Smooth muscle cell (in vitro differentiated cells): ENCODE measurements around the gene HEMGN. TPM values are rescaled to one million over a fixed set of nuclear protein-coding genes. Genes with fewer than 3 reads are reported as not detected.

Source experiments
- DNase-seq: peaks from one replicate; lab custom pipeline; 2025; ENCODE audit not compliant: unreplicated experiment; lab: John Stamatoyannopoulos, UW
- H2AFZ ChIP-seq: fragments of 200-600 bp; sonication (generic); 2 replicates; pipeline ENCODE4 v1.6.0; 2016; ENCODE audit warnings: antibody characterized with exemption, low read depth, mild to moderate bottlenecking
- H3F3A ChIP-seq: fragments of 200-600 bp; sonication (generic); 2 replicates; pipeline ENCODE4 v1.6.0; 2017; ENCODE audit warnings: antibody characterized with exemption, low read depth
- H3K27ac ChIP-seq: fragments of 200-600 bp; sonication (generic); 2 replicates; pipeline ENCODE4 v1.5.1; 2016; ENCODE audit warnings: low read depth, mild to moderate bottlenecking
- H3K27me3 ChIP-seq: fragments of 200-600 bp; sonication (generic); 2 replicates; pipeline ENCODE4 v1.6.1; 2016; ENCODE audit warnings: low read depth, mild to moderate bottlenecking
- H3K36me3 ChIP-seq: fragments of 200-600 bp; sonication (generic); 2 replicates; pipeline ENCODE4 v1.5.1; 2016; ENCODE audit warnings: low read depth
- H3K4me1 ChIP-seq: fragments of 200-600 bp; sonication (generic); 2 replicates; pipeline ENCODE4 v1.5.1; 2016; ENCODE audit warnings: low read depth
- H3K4me2 ChIP-seq: fragments of 200-600 bp; sonication (generic); 2 replicates; pipeline ENCODE4 v1.6.0; 2016; ENCODE audit warnings: mild to moderate bottlenecking
- H3K4me3 ChIP-seq: fragments of 200-600 bp; sonication (generic); 2 replicates; pipeline ENCODE4 v1.5.1; 2016; ENCODE audit warnings: mild to moderate bottlenecking
- H3K79me2 ChIP-seq: fragments of 200-600 bp; sonication (generic); 2 replicates; pipeline ENCODE4 v1.6.0; 2016; ENCODE audit warnings: low read depth, mild to moderate bottlenecking
- H3K9ac ChIP-seq: fragments of 200-600 bp; sonication (generic); 2 replicates; pipeline ENCODE4 v1.6.0; 2016; ENCODE audit warnings: low read depth
- H3K9me3 ChIP-seq: fragments of 200-600 bp; sonication (generic); replicated peaks from 2 replicates; pipeline ENCODE4 v1.5.1; 2016; ENCODE audit warnings: low read depth
- H4K20me1 ChIP-seq: fragments of 200-600 bp; sonication (generic); 2 replicates; pipeline ENCODE4 v1.6.0; 2016; ENCODE audit warnings: low read depth
- WGBS: methylation state at CpG from one replicate; pipeline ENCODE4 v1.1.7; 2016; ENCODE audit warnings: low lambda C conversion rate; 5-methylcytosine and 5-hydroxymethylcytosine counted together
- polyA plus RNA-seq: library from polyadenylated mRNA; unstranded; fragments of >200 nt; fragmentation: Nextera tagmentation; extraction: Ambion mirVana; gene quantifications from 2 replicates; pipeline ENCODE4 v1.2.1, GENCODE V29; 2016
- total RNA-seq: library from RNA; depleted of rRNA; stranded (reverse); fragments of >200 nt; gene quantifications from 2 replicates; pipeline ENCODE4 v1.2.3, GENCODE V29; 2014
- TF ChIP-seq, protein P1 (sequence below): fragments of 200-600 bp; sonication (generic); IDR thresholded peaks from 2 replicates; pipeline ENCODE4 v1.5.1; 2017; ENCODE audit warnings: borderline replicate concordance, mild to moderate bottlenecking, antibody characterized with exemption; ENCODE audit not compliant: insufficient read depth, poor library complexity, severe bottlenecking

The HEMGN gene
- total and polyA plus RNA-seq, 2 experiments from 2014 or later: not detected

DNA sequence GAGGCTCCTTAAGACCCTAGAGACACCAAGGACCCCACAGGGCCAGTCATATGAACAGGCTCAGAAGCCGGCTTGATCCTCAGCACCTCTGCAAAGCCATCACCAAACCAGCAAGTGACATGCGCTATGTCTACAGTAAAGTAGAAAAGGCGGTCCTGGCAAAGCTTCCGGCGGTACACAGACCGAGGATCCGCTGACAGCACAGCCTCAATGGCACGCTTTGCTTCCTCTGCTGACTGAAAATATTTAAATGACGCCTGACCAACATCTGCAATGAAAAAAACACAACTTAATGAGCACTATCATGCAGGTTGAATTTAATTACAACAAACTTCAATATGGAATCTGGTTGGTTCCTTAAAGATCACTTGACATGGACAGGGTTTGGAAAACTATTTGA lies 33.2 kb downstream of the HEMGN start:
- no peaks in the 10 kb centered on the region for H3F3A ChIP-seq
- H3K4me3 ChIP-seq: no peak overlapping the region
- H3K79me2 ChIP-seq: no peaks in the 10 kb centered on the region
- no peaks in the 10 kb centered on the region for H3K9me3 ChIP-seq
- no peak overlapping the region for H2AFZ ChIP-seq
- no peak for DNase-seq
- WGBS: 97% methylated on average over 9 of the region's 9 CpGs
- TF ChIP-seq, protein P1, sequence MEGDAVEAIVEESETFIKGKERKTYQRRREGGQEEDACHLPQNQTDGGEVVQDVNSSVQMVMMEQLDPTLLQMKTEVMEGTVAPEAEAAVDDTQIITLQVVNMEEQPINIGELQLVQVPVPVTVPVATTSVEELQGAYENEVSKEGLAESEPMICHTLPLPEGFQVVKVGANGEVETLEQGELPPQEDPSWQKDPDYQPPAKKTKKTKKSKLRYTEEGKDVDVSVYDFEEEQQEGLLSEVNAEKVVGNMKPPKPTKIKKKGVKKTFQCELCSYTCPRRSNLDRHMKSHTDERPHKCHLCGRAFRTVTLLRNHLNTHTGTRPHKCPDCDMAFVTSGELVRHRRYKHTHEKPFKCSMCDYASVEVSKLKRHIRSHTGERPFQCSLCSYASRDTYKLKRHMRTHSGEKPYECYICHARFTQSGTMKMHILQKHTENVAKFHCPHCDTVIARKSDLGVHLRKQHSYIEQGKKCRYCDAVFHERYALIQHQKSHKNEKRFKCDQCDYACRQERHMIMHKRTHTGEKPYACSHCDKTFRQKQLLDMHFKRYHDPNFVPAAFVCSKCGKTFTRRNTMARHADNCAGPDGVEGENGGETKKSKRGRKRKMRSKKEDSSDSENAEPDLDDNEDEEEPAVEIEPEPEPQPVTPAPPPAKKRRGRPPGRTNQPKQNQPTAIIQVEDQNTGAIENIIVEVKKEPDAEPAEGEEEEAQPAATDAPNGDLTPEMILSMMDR: no peak
- no peaks in the 10 kb centered on the region for H3K36me3 ChIP-seq
- peaks cover 12% of the 10 kb centered on the region for H4K20me1 ChIP-seq
- H3K27ac ChIP-seq: no peak overlapping the region
- H3K27me3 ChIP-seq: no peaks in the 10 kb centered on the region
- no peak overlapping the region for H3K9ac ChIP-seq
- H3K4me2 ChIP-seq: no peak overlapping the region
- H3K4me1 ChIP-seq: no peaks in the 10 kb centered on the region

GRCh38 chr9:97903177-97903576 lies 34.8 kb downstream of the HEMGN start:
- no peak overlapping the region for H3K4me3 ChIP-seq
- H3K36me3 ChIP-seq: no peaks in the 10 kb centered on the region
- no peaks in the 10 kb centered on the region for H3F3A ChIP-seq
- H3K27me3 ChIP-seq: no peaks in the 10 kb centered on the region
- no peaks in the 10 kb centered on the region for H3K4me1 ChIP-seq
- H3K9ac ChIP-seq: no peak overlapping the region
- no peak overlapping the region for H2AFZ ChIP-seq
- H4K20me1 ChIP-seq: peaks cover 12% of the 10 kb centered on the region
- no peak for DNase-seq
- no peak overlapping the region for H3K27ac ChIP-seq
- H3K4me2 ChIP-seq: no peak overlapping the region
- H3K9me3 ChIP-seq: no peaks in the 10 kb centered on the region
- TF ChIP-seq, protein P1: no peak
- WGBS: 88% methylated on average over 1 of the region's 1 CpG
- no peaks in the 10 kb centered on the region for H3K79me2 ChIP-seq

DNA sequence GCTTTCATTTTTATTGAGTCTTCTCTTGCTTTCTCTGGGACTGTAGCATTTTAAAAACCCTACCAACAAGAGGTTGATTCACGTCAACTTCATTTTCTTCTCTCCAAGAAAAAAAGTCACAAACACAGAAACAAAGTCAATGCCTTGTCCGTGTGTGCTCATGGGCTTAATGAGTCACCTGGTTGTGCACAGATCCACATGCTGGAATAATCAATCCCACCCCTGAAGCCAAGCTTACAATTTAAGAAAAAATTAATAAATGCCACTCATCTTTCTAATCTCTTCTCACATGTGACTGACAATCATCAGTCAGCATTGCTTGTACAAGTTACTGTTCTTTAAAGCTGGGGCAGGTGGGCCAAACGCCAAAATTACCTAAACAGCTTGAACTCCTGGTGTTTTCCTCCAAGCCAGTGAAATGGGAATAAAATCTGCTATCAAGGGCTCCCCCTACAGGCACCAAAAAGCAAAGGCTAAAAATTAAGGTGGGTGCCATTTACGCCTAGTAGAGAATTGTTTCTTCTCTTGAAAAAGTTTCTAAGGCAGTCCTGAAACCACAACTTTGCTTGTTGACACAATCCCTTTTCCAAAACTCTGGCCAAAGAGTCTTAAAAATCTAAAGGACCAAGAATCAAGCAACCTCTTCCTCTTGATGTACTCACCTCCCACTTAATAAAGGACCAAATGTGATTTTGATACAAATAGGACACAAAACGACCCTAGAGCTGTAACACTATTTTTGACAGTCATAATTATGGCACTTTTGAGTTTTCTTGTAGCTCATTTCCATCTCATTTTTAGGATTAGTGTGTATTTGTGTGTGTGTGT lies 37.0 kb downstream of the HEMGN start:
- 57% methylated on average over 5 of the region's 5 CpGs for whole genome bisulfite sequencing
- Histone ChIP-seq H3K4me3 (no peak overlapping the region), H3K27me3 (no peaks in the 10 kb centered on the region), H3F3A (no peaks in the 10 kb centered on the region), H3K79me2 (no peaks in the 10 kb centered on the region), H3K36me3 (no peaks in the 10 kb centered on the region), H4K20me1 (peaks cover 8% of the 10 kb centered on the region), H3K9me3 (no peaks in the 10 kb centered on the region), H3K4me2 (no peak overlapping the region), H3K27ac (no peak overlapping the region), H2AFZ (no peak overlapping the region), H3K4me1 (no peaks in the 10 kb centered on the region), H3K9ac (no peak overlapping the region)
- TF ChIP-seq, protein P1: peak; percentile 80
- DNase-seq: no peak
